Spleen (tissue), 11 donors: Measurements from ENCODE around the gene DNAH10. TPM values are rescaled to one million over a fixed set of nuclear protein-coding genes. Genes with fewer than 3 reads are reported as not detected.

ENCODE experiments used
- DNase-seq: peaks from one replicate; pipeline ENCODE4 v3.0.0-alpha.2; 2020
- H3K27ac ChIP-seq, 8 donors: fragments of 200-600 bp; sonication (generic) in 7 of 8; 1 replicate in 4 of 8; 2 replicates in 4 of 8; pipeline versions ENCODE4 v1.5.0 to v1.8.0; 2016 to 2021; ENCODE audit warnings: inconsistent platforms in 4 of 8, mild to moderate bottlenecking in 4 of 8, moderate library complexity in 1 of 8
- H3K27me3 ChIP-seq, 7 donors: fragments of 200-600 bp; sonication (generic) in 6 of 7; replicated peaks in 1 of 7; 1 replicate in 4 of 7; 2 replicates in 3 of 7; pipeline versions ENCODE4 v1.5.0 to v1.8.0; 2016 to 2021; ENCODE audit warnings: inconsistent platforms in 3 of 7, mild to moderate bottlenecking in 1 of 7
- H3K36me3 ChIP-seq, 6 donors: fragments of 200-600 bp; sonication (generic) in 5 of 6; 1 replicate in 4 of 6; 2 replicates in 2 of 6; pipeline versions ENCODE4 v1.5.0 to v1.8.0; 2016 to 2021; ENCODE audit warnings: inconsistent platforms in 2 of 6
- H3K4me1 ChIP-seq, 6 donors: fragments of 200-600 bp; sonication (generic) in 5 of 6; 1 replicate in 3 of 6; 2 replicates in 3 of 6; pipeline versions ENCODE4 v1.5.0 to v1.8.0; 2016 to 2021; ENCODE audit warnings: inconsistent platforms in 3 of 6
- H3K4me3 ChIP-seq, 8 donors: fragments of 200-600 bp; sonication (generic) in 7 of 8; 1 replicate in 4 of 8; 2 replicates in 4 of 8; pipeline versions ENCODE4 v1.5.0 to v1.8.0; 2016 to 2021; ENCODE audit warnings: inconsistent platforms in 4 of 8, mild to moderate bottlenecking in 4 of 8, moderate library complexity in 2 of 8
- H3K9me3 ChIP-seq, 8 donors: fragments of 200-600 bp; sonication (generic) in 7 of 8; 1 replicate in 4 of 8; 2 replicates in 4 of 8; pipeline versions ENCODE4 v1.5.0 to v1.8.0; 2016 to 2021; ENCODE audit warnings: inconsistent platforms in 4 of 8
- CTCF ChIP-seq, 11 experiments: fragments of 200-600 bp in 7 of 11; fragments of 450-650 bp in 4 of 11; sonication (generic) in 4 of 11; IDR thresholded peaks in 8 of 11; conservative IDR thresholded peaks in 3 of 11; 1 replicate in 7 of 11; 2 replicates in 4 of 11; pipeline versions ENCODE4 v1.4.0 to v1.8.0; 2016 to 2021; ENCODE audit warnings: antibody characterized with exemption in 11 of 11, inconsistent platforms in 4 of 11, mild to moderate bottlenecking in 1 of 11
- POLR2A ChIP-seq, 3 donors: fragments of 450-650 bp; IDR thresholded peaks; one replicate each; pipeline ENCODE4 v1.5.1; 2017; ENCODE audit warnings: antibody characterized with exemption in 3 of 3, mild to moderate bottlenecking in 1 of 3
- POLR2AphosphoS5 ChIP-seq, 3 donors: sonication (generic); formaldehyde crosslinking; IDR thresholded peaks; one replicate each; pipeline ENCODE4 v1.5.1; 2017; ENCODE audit warnings: antibody characterized with exemption in 3 of 3
- WGBS, 5 donors: extraction: QIAGEN DNeasy Blood & Tissue Kit in 3 of 5; methylation state at CpG; one replicate each; pipeline versions ENCODE4 v1.1.5 to v1.1.7; 2013 to 2018; 5-methylcytosine and 5-hydroxymethylcytosine counted together
- intact Hi-C: fragments of 100-400 bp; cut with DNase I; formaldehyde crosslinking; loops from one replicate; pipeline ENCODE4 v1.15.0; 2023; ENCODE audit warnings: low total_unique reads
- polyA plus RNA-seq, 3 donors: library from polyadenylated mRNA; stranded (reverse); fragments of 200-250 nt; gene quantifications; one replicate each; pipeline ENCODE4 v1.2.1, GENCODE V29; 2013
- small RNA-seq, 4 donors: library from RNA; depleted of rRNA; stranded (forward); fragments of <200 nt; gene quantifications; one replicate each; pipeline ENCODE3, GENCODE V24; 2016
- total RNA-seq, 7 donors: library from RNA; depleted of rRNA in 3 of 7; stranded (reverse); fragments of >200 nt in 3 of 7; fragmentation: NEBNext Ultra II Directional in 4 of 7; extraction: Animal tissue kit (Norgen Biotek cat#: 25700) in 4 of 7; gene quantifications; one replicate each; pipeline versions ENCODE4 v1.1.0 to v1.2.1, GENCODE V29; 2016 to 2021
- donor health status: healthy with polysubstance abuse.
- donor health status: DM: no; HTN: no; CAD: no; lungs with moderate emphysema.
- donor health status: DM: no; HTN: no; CAD: no.
- donor health status: Bipolar disorder and iron deficiency.
- donor health status: healthy.
- donor health status: DM: no; HTN: no; CAD: no.
- donor health status: DM: yes; HTN: yes; CAD: no.

Gene DNAH10
- total and polyA plus RNA-seq, 10 donors, result 0.23 to 2.2 (median 0.43) TPM; not detected in 1

DNA sequence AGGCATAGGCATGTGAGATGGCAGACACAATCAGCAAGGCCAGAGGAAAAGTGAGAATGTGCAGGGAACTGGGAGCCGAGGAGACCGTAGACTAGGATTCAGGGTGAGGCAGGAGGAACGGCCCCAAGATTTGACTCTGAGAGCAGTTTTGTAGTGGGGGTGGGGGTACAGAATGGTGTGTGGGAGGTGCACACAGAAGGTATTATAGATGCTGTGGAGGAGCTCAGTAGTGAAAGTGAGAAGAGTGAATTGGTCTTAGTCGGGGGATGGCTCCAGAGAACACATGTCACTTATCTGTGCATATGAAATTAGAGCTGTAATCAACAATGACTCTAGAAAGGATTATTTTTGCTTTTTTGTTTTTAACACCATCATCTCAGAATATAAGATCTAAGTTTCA lies 222.8 kb downstream of the DNAH10 start:
- H3K4me1 ChIP-seq, result peaks cover 0 to 49% (median 19%) of the 10 kb centered on the region in 6 donors
- WGBS, 5 donors, result 76 to 86% (median 84%) methylated on average over 4 of the region's 4 CpGs
- no peak overlapping the region for H3K4me3 ChIP-seq
- H3K36me3 ChIP-seq, result peaks cover 0 to 33% (median 12%) of the 10 kb centered on the region in 6 donors
- DNase-seq, result no peak
- no peaks in the 10 kb centered on the region for H3K9me3 ChIP-seq
- intact Hi-C loops, result loop anchor here (2.0 to 10.0 kb wide), 2 partner anchors 80 to 180 kb away; no protein-coding TSS in a partner anchor
- no peak overlapping the region for H3K27ac ChIP-seq
- TF ChIP-seq CTCF (IDR thresholded peaks at IDR 0.05 in 8 of 11, conservative IDR thresholded peaks at IDR 0.05 in 3 of 11) (no peak), POLR2A (IDR thresholded peaks at IDR 0.05) (no peak), POLR2AphosphoS5 (IDR thresholded peaks at IDR 0.05) (no peak)
- H3K27me3 ChIP-seq, result no peaks in the 10 kb centered on the region

Small RNA genes lying within 50 kb of the gene (small RNA-seq; reads per million reads assigned to genes)
- gene AC068790.4 (0 reads per million in 4 donors), gene AC068790.6 (0 reads per million in 4 donors)

Other genes starting within 250 kb of the DNAH10 start
- 10 to 100 TPM in 4 of 7 donors, 1 to 10 TPM in 3; 8.0 to 13.6 (median 11.2) TPM for gene RILPL1, start 228.6 kb upstream of the DNAH10 start, total RNA-seq
- 1 to 10 TPM; 3.2 to 6.0 (median 5.3) TPM for gene RILPL1, start 228.6 kb upstream of the DNAH10 start, polyA plus RNA-seq
- gene TMED2, start 177.7 kb upstream of the DNAH10 start, total RNA-seq, result 100 to 1,000 TPM in 5 of 7 donors, 10 to 100 TPM in 2; 90.8 to 135 (median 112) TPM
- gene TMED2, start 177.7 kb upstream of the DNAH10 start, polyA plus RNA-seq, result 10 to 100 TPM; 32.3 to 52.1 (median 42.9) TPM
- gene DDX55, start 160.2 kb upstream of the DNAH10 start, total RNA-seq, result 10 to 100 TPM; 19.7 to 43.7 (median 26.5) TPM
- gene DDX55, start 160.2 kb upstream of the DNAH10 start, polyA plus RNA-seq, result 10 to 100 TPM; 16.4 to 22.3 (median 18.0) TPM
- 100 to 1,000 TPM in 3 of 7 donors, 10 to 100 TPM in 4; 35.1 to 137 (median 47.2) TPM for gene EIF2B1, start 128.6 kb upstream of the DNAH10 start, total RNA-seq
- gene EIF2B1, start 128.6 kb upstream of the DNAH10 start, polyA plus RNA-seq, result 10 to 100 TPM; 28.3 to 29.0 (median 28.7) TPM
- gene GTF2H3, start 128.5 kb upstream of the DNAH10 start, total RNA-seq, result 10 to 100 TPM; 15.3 to 23.1 (median 21.4) TPM
- 10 to 100 TPM in 1 of 3 donors, 1 to 10 TPM in 2; 6.4 to 11.3 (median 8.5) TPM for gene GTF2H3, start 128.5 kb upstream of the DNAH10 start, polyA plus RNA-seq
- gene TCTN2, start 91.2 kb upstream of the DNAH10 start, total RNA-seq, result 10 to 100 TPM in 1 of 7 donors, 1 to 10 TPM in 6; 4.3 to 10.9 (median 7.5) TPM
- gene TCTN2, start 91.2 kb upstream of the DNAH10 start, polyA plus RNA-seq, result 1 to 10 TPM; 1.9 to 4.1 (median 3.3) TPM
- gene ATP6V0A2, start 49.9 kb upstream of the DNAH10 start, total RNA-seq, result 10 to 100 TPM; 27.9 to 46.0 (median 34.9) TPM
- gene ATP6V0A2, start 49.9 kb upstream of the DNAH10 start, polyA plus RNA-seq, result 1 to 10 TPM; 7.2 to 9.1 (median 8.5) TPM
- gene CCDC92, start 210.5 kb downstream of the DNAH10 start, total RNA-seq, result 10 to 100 TPM; 18.9 to 36.7 (median 28.7) TPM
- gene CCDC92, start 210.5 kb downstream of the DNAH10 start, polyA plus RNA-seq, result 10 to 100 TPM; 16.0 to 27.0 (median 20.7) TPM
- 10 to 100 TPM; 36.7 to 53.4 (median 49.7) TPM for gene ZNF664, start 210.9 kb downstream of the DNAH10 start, total RNA-seq
- 10 to 100 TPM; 12.0 to 21.6 (median 13.9) TPM for gene ZNF664, start 210.9 kb downstream of the DNAH10 start, polyA plus RNA-seq